ENCODE results near the gene RSPO4. TPM values are rescaled to one million over a fixed set of nuclear protein-coding genes. Genes with fewer than 3 reads are reported as not detected.
A peak's percentile ranks its signal among the peaks of the same experiment; 100 is the strongest.

The RSPO4 gene
- total RNA-seq, 4 donors from 2014 or later = not detected

- no peak overlapping the region for H3K27ac ChIP-seq
- H3K27me3 ChIP-seq = no peaks in the 10 kb centered on the region
- DNase-seq = no peak
- H3K4me3 ChIP-seq = no peak overlapping the region
- H3K9me3 ChIP-seq = no peaks in the 10 kb centered on the region
- H3K4me1 ChIP-seq = peaks cover 0 to 6% of the 10 kb centered on the region in 2 donors
- no peak for TF ChIP-seq POLR2A (IDR thresholded peaks at IDR 0.05)
- TF ChIP-seq CTCF (IDR thresholded peaks at IDR 0.05 in 4 of 5, conservative IDR thresholded peaks at IDR 0.05 in 1 of 5) = no peak
- H3K36me3 ChIP-seq = no peaks in the 10 kb centered on the region
- no peak for ATAC-seq
- in situ Hi-C loops (cut with MboI; ENCODE audit: low sequenced_read_pairs in 4 of 4) (no loop called here), intact Hi-C loops (cut with DNase I; ENCODE audit: low total_unique reads) (no loop called here)
These were observed 87.2 kb downstream of the RSPO4 start for GRCh38 chr20:914727-915498.

- peaks cover 0 to 6% of the 10 kb centered on the region in 2 donors for H3K4me1 ChIP-seq
- no peaks in the 10 kb centered on the region for H3K9me3 ChIP-seq
- ATAC-seq (no peak), DNase-seq (no peak)
- H3K27ac ChIP-seq = no peak overlapping the region
- in situ Hi-C loops (cut with MboI; ENCODE audit: low sequenced_read_pairs in 4 of 4) = no loop called here
- intact Hi-C loops (cut with DNase I; ENCODE audit: low total_unique reads) = no loop called here
- H3K4me3 ChIP-seq = no peak overlapping the region
- no peak for TF ChIP-seq POLR2A (IDR thresholded peaks at IDR 0.05)
- TF ChIP-seq CTCF (IDR thresholded peaks at IDR 0.05 in 4 of 5, conservative IDR thresholded peaks at IDR 0.05 in 1 of 5) = no peak
- H3K27me3 ChIP-seq = no peaks in the 10 kb centered on the region
- no peaks in the 10 kb centered on the region for H3K36me3 ChIP-seq
These were observed 88.7 kb downstream of the RSPO4 start for GRCh38 chr20:913306-913849.

GRCh38 chr20:911882-912600 lies 90.1 kb downstream of the RSPO4 start:
- H3K9me3 ChIP-seq = no peaks in the 10 kb centered on the region
- H3K27me3 ChIP-seq = no peaks in the 10 kb centered on the region
- H3K27ac ChIP-seq = no peak overlapping the region
- intact Hi-C loops (cut with DNase I; ENCODE audit: low total_unique reads) (no loop called here), in situ Hi-C loops (cut with MboI; ENCODE audit: low sequenced_read_pairs in 4 of 4) (no loop called here)
- H3K4me1 ChIP-seq = peaks cover 0 to 6% of the 10 kb centered on the region in 2 donors
- no peak overlapping the region for H3K4me3 ChIP-seq
- no peak for DNase-seq
- ATAC-seq = no peak
- H3K36me3 ChIP-seq = no peaks in the 10 kb centered on the region
- TF ChIP-seq POLR2A (IDR thresholded peaks at IDR 0.05) (no peak), CTCF (IDR thresholded peaks at IDR 0.05 in 4 of 5, conservative IDR thresholded peaks at IDR 0.05 in 1 of 5) (no peak)

- DNase-seq (peak in 1 of 2 donors; percentile 56), ATAC-seq (peak; percentile 37 to 59)
- no peak overlapping the region for H3K4me3 ChIP-seq
- H3K4me1 ChIP-seq = peaks cover 0 to 6% of the 10 kb centered on the region in 2 donors
- intact Hi-C loops (cut with DNase I; ENCODE audit: low total_unique reads) = no loop called here
- H3K36me3 ChIP-seq = no peaks in the 10 kb centered on the region
- H3K9me3 ChIP-seq = no peaks in the 10 kb centered on the region
- no peak for TF ChIP-seq CTCF (IDR thresholded peaks at IDR 0.05 in 4 of 5, conservative IDR thresholded peaks at IDR 0.05 in 1 of 5)
- no peak for TF ChIP-seq POLR2A (IDR thresholded peaks at IDR 0.05)
- in situ Hi-C loops (cut with MboI; ENCODE audit: low sequenced_read_pairs in 4 of 4) = no loop called here
- peak overlapping the region in 3 of 4 donors; percentile 49 to 55 (median 50) for H3K27ac ChIP-seq
- H3K27me3 ChIP-seq = no peaks in the 10 kb centered on the region
These were observed 91.0 kb downstream of the RSPO4 start for GRCh38 chr20:910870-911770.
